ENCODE data around the gene RUFY3. TPM values are rescaled to one million over a fixed set of nuclear protein-coding genes. Genes with fewer than 3 reads are reported as not detected.
A peak's percentile ranks its signal among the peaks of the same experiment; 100 is the strongest.

The RUFY3 gene
- total RNA-seq, 1 experiment from 2014 or later, result 32.9 TPM

DNA sequence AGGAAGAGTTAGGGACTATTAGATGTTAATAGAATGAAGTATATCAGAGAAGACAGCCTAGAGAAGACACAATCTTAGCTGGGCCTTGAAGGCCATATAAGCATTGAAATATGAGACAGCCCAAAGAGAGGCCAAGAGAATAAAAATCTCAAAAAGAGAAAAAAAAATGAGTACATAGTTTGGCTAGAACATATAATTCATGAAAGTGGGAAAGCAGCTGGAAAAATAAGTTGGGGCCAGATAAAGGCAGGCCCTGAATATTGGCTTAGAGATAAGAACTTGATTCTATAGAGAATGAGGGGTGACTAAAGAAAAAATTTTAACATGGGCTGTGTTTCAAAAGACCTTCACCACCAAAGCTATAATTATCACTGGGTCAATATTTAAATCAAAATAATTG is 40.8 kb upstream of the RUFY3 start:
- ChIA-PET CTCF (no interaction called here), RAD21 (ENCODE audit: low non-redundant PET in 1 of 2, low total read pairs in 2 of 2, uncharacterized antibody in 2 of 2, unreplicated experiment in 2 of 2) (no interaction called here), POLR2A (no interaction called here)
- Histone ChIP-seq H3K79me2 (ENCODE audit: insufficient read depth, low read length) (no peaks in the 10 kb centered on the region), H3K9me2 (ENCODE audit: insufficient read depth) (no peaks in the 10 kb centered on the region), H3K36me3 (ENCODE audit: control insufficient read depth in 1 of 2, insufficient read depth in 2 of 2, low read length in 2 of 2) (no peaks in the 10 kb centered on the region), H3K27me3 (ENCODE audit: insufficient read depth, low read length) (no peaks in the 10 kb centered on the region), H3K9me3 (ENCODE audit: control insufficient read depth in 1 of 2, insufficient read depth in 1 of 2, low read depth in 1 of 2, low read length in 2 of 2) (no peaks in the 10 kb centered on the region), H3K4me2 (ENCODE audit: low read length) (no peak overlapping the region), H3K4me1 (ENCODE audit: control insufficient read depth in 1 of 2, insufficient read depth in 2 of 2, low read length in 2 of 2) (peaks cover 0 to 11% of the 10 kb centered on the region in 2 experiments; a peak in 2 of 4 replicates), H3K9ac (ENCODE audit: low read length) (no peak overlapping the region), H3K27ac (ENCODE audit: low read depth, low read length) (no peak overlapping the region), H4K20me1 (ENCODE audit: insufficient read depth) (no peaks in the 10 kb centered on the region), H2AFZ (ENCODE audit: low read depth, low read length, poor library complexity, severe bottlenecking) (peak overlapping the region; percentile 10), H3K4me3 (replicated peaks in 1 of 2; ENCODE audit: low read depth in 1 of 2, low read length in 2 of 2) (no peak overlapping the region)
- ATAC-seq (no peak), DNase-seq (ENCODE audit: low read depth, low spot score) (no peak)
- intact Hi-C loops (cut with micrococcal nuclease), result loop anchor here (10.0 kb wide), 1 partner anchor 314 kb away; the partner anchor contains the start of gene DCK
- no TSS peak for BruUV-seq (replicated peaks)
- TF ChIP-seq SP1 (IDR thresholded peaks at IDR 0.05; ENCODE audit: low read depth) (no peak), ZFX (IDR thresholded peaks at IDR 0.05) (no peak), FOSL1 (IDR thresholded peaks at IDR 0.05; ENCODE audit: low read depth) (no peak), EZH2 (IDR thresholded peaks at IDR 0.05) (no peak), JUND (IDR thresholded peaks at IDR 0.05) (no peak), POLR2A (IDR thresholded peaks at IDR 0.05; ENCODE audit: borderline replicate concordance, extremely low read depth, insufficient read depth, insufficient read length) (no peak), ZNF274 (IDR thresholded peaks at IDR 0.05; ENCODE audit: low read depth, low read length) (no peak), SIN3A (IDR thresholded peaks at IDR 0.05; ENCODE audit: low read depth) (no peak), EGR1 (IDR thresholded peaks at IDR 0.05; ENCODE audit: low read depth) (no peak), POLR2AphosphoS5 (IDR thresholded peaks at IDR 0.05; ENCODE audit: low read depth, low read length) (no peak), EZH2phosphoT487 (IDR thresholded peaks at IDR 0.05; ENCODE audit: borderline replicate concordance) (no peak), RAD21 (IDR thresholded peaks at IDR 0.05; ENCODE audit: low read depth) (no peak), TCF7L2 (IDR thresholded peaks at IDR 0.05; ENCODE audit: borderline replicate concordance, extremely low read depth, insufficient read depth, insufficient read length) (no peak), SRF (IDR thresholded peaks at IDR 0.05; ENCODE audit: low read depth) (no peak)
- TF ChIP-seq, protein P1, sequence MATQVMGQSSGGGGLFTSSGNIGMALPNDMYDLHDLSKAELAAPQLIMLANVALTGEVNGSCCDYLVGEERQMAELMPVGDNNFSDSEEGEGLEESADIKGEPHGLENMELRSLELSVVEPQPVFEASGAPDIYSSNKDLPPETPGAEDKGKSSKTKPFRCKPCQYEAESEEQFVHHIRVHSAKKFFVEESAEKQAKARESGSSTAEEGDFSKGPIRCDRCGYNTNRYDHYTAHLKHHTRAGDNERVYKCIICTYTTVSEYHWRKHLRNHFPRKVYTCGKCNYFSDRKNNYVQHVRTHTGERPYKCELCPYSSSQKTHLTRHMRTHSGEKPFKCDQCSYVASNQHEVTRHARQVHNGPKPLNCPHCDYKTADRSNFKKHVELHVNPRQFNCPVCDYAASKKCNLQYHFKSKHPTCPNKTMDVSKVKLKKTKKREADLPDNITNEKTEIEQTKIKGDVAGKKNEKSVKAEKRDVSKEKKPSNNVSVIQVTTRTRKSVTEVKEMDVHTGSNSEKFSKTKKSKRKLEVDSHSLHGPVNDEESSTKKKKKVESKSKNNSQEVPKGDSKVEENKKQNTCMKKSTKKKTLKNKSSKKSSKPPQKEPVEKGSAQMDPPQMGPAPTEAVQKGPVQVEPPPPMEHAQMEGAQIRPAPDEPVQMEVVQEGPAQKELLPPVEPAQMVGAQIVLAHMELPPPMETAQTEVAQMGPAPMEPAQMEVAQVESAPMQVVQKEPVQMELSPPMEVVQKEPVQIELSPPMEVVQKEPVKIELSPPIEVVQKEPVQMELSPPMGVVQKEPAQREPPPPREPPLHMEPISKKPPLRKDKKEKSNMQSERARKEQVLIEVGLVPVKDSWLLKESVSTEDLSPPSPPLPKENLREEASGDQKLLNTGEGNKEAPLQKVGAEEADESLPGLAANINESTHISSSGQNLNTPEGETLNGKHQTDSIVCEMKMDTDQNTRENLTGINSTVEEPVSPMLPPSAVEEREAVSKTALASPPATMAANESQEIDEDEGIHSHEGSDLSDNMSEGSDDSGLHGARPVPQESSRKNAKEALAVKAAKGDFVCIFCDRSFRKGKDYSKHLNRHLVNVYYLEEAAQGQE (IDR thresholded peaks at IDR 0.05; ENCODE audit: low read depth), result no peak
- TF ChIP-seq, protein P2, sequence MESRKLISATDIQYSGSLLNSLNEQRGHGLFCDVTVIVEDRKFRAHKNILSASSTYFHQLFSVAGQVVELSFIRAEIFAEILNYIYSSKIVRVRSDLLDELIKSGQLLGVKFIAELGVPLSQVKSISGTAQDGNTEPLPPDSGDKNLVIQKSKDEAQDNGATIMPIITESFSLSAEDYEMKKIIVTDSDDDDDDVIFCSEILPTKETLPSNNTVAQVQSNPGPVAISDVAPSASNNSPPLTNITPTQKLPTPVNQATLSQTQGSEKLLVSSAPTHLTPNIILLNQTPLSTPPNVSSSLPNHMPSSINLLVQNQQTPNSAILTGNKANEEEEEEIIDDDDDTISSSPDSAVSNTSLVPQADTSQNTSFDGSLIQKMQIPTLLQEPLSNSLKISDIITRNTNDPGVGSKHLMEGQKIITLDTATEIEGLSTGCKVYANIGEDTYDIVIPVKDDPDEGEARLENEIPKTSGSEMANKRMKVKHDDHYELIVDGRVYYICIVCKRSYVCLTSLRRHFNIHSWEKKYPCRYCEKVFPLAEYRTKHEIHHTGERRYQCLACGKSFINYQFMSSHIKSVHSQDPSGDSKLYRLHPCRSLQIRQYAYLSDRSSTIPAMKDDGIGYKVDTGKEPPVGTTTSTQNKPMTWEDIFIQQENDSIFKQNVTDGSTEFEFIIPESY (IDR thresholded peaks at IDR 0.05; ENCODE audit: extremely low read depth, insufficient replicate concordance, low read length), result no peak
- TF ChIP-seq, protein P3, sequence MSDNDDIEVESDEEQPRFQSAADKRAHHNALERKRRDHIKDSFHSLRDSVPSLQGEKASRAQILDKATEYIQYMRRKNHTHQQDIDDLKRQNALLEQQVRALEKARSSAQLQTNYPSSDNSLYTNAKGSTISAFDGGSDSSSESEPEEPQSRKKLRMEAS (IDR thresholded peaks at IDR 0.05), result no peak
- TF ChIP-seq, protein P4, sequence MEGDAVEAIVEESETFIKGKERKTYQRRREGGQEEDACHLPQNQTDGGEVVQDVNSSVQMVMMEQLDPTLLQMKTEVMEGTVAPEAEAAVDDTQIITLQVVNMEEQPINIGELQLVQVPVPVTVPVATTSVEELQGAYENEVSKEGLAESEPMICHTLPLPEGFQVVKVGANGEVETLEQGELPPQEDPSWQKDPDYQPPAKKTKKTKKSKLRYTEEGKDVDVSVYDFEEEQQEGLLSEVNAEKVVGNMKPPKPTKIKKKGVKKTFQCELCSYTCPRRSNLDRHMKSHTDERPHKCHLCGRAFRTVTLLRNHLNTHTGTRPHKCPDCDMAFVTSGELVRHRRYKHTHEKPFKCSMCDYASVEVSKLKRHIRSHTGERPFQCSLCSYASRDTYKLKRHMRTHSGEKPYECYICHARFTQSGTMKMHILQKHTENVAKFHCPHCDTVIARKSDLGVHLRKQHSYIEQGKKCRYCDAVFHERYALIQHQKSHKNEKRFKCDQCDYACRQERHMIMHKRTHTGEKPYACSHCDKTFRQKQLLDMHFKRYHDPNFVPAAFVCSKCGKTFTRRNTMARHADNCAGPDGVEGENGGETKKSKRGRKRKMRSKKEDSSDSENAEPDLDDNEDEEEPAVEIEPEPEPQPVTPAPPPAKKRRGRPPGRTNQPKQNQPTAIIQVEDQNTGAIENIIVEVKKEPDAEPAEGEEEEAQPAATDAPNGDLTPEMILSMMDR (IDR thresholded peaks at IDR 0.05 in 2 of 3, conservative IDR thresholded peaks at IDR 0.05 in 1 of 3; ENCODE audit: borderline replicate concordance in 1 of 3, insufficient read depth in 1 of 3, low read depth in 2 of 3, low read length in 2 of 3), result no peak
- TF ChIP-seq, protein P5, sequence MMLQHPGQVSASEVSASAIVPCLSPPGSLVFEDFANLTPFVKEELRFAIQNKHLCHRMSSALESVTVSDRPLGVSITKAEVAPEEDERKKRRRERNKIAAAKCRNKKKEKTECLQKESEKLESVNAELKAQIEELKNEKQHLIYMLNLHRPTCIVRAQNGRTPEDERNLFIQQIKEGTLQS (IDR thresholded peaks at IDR 0.05), result no peak

Data from HCT116 (cell line).